Duodenal mucosa (tissue), 2 donors: ENCODE data around the gene LRCH1.
A peak's percentile ranks its signal among the peaks of the same experiment; 100 is the strongest.

ENCODE experiments used
- H3K27ac ChIP-seq: one replicate; pipeline ENCODE4 v1.7.0; 2013; ENCODE audit warnings: low read depth, low read length
- H3K27me3 ChIP-seq, 2 donors: one replicate each; pipeline ENCODE4 v1.7.0; 2013; ENCODE audit warnings: low read length in 2 of 2, control low read depth in 1 of 2; ENCODE audit not compliant: insufficient read depth in 2 of 2, control insufficient read depth in 1 of 2
- H3K36me3 ChIP-seq, 2 donors: one replicate each; pipeline ENCODE4 v1.7.0; 2013; ENCODE audit warnings: low read length in 2 of 2, control low read depth in 1 of 2; ENCODE audit not compliant: insufficient read depth in 2 of 2, control insufficient read depth in 1 of 2
- H3K4me1 ChIP-seq, 2 donors: one replicate each; pipeline ENCODE4 v1.7.0; 2013; ENCODE audit warnings: low read length in 2 of 2, control low read depth in 1 of 2; ENCODE audit not compliant: insufficient read depth in 2 of 2, control insufficient read depth in 1 of 2
- H3K4me3 ChIP-seq, 2 donors: one replicate each; pipeline ENCODE4 v1.7.0; 2013; ENCODE audit warnings: low read length in 2 of 2, low read depth in 1 of 2
- H3K9ac ChIP-seq, 2 donors: one replicate each; pipeline ENCODE4 v1.7.0; 2013; ENCODE audit warnings: low read length in 2 of 2, low read depth in 1 of 2
- H3K9me3 ChIP-seq, 2 donors: one replicate each; pipeline ENCODE4 v1.7.0; 2013; ENCODE audit warnings: low read length in 2 of 2, control low read depth in 1 of 2; ENCODE audit not compliant: control insufficient read depth in 1 of 2

The LRCH1 gene

DNA sequence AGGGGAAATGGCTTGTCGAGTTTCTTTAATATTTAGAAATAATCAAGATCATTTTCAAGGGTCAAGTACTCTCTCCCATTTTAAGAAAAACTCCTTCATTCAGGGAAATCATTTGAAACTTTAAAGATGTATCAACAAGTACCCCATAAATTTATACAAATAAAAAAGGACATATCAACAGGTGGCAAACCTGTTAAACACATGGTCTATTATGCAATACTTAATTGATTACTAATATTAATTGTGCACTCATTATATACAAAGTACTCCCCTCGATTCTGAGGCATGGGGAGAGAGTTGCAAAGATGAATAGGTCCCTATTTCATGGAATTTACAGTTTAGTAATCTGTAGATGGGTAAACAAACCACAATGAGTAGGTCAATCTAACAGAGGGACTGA lies 2.1 kb upstream of the LRCH1 start:
- Histone ChIP-seq H3K9ac (no peak overlapping the region), H3K27me3 (no peaks in the 10 kb centered on the region), H3K36me3 (no peaks in the 10 kb centered on the region), H3K27ac (no peak overlapping the region), H3K4me3 (no peak overlapping the region), H3K4me1 (peaks cover 19 to 23% of the 10 kb centered on the region in 2 donors), H3K9me3 (no peaks in the 10 kb centered on the region)

DNA sequence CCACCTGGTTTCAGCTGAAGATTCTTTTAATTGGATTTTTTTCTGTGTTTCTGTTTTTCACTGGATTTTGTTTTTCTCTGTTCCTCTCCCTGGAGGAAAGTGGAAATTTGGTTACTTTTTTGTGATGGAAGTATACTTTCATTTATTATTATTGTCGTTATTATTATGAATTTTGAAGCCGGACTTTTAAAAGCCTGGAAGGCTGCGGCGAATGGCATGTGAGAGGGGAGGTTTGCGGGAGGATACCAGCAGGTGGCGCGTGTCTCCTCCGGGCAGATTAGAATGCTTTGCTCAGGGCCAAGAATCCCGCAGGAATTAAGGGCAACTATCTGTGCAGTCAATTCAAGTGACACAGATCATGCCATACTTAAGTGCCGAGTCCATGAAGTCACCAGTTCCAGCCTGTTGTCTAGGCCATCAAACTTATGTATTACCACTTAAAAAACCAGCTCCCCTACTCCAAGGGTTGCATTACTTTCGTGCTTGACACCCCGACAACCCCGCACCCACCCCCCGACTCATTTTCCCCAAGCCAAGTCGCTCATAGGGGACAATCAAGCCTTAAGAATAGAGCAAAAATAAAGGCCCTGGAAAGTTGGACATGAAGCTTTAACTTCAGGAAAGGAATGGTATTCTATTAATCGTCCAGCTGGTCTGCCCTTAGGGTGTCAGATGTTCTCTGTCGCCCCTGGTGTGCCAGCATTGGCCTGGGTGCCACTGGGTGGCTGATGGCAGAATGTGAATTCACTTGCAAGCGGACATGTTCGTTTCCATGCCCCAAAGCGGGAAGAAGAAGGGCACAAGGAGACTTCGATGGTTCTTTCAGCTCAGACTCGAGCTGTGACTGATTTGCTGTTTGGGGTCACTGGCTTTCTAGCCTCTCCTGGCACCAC lies 1.3 kb upstream of the LRCH1 start:
- peak overlapping the region; percentile 79 to 85 for H3K9ac ChIP-seq

DNA sequence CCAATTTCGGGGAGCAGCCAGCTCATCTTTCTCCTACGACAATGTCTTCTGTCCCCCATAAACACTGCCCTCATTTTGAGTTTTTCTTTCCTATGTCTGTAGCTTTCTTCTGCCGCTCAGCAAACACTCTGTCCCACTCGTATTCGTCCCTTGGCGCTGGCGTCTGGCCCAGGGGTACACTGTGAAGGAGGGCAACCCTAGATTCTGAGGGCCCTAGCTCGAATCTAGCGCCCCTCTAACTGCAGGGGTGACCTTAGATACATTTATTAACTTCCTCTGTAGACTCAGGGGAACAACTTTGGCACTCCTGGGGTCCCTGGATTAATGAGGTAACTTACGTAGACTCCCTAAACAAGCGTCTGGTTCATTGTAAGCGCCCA lies 677 bp upstream of the LRCH1 start:
- no peaks in the 10 kb centered on the region for H3K9me3 ChIP-seq
- H3K36me3 ChIP-seq = no peaks in the 10 kb centered on the region
- H3K9ac ChIP-seq = peak overlapping the region; percentile 79 to 85
- peaks cover 19 to 30% of the 10 kb centered on the region in 2 donors for H3K4me1 ChIP-seq
- H3K27me3 ChIP-seq = no peaks in the 10 kb centered on the region
- H3K27ac ChIP-seq = peak overlapping the region; percentile 42
- peak overlapping the region; percentile 83 to 93 for H3K4me3 ChIP-seq

More for the DNA sequence above, 1.3 kb upstream of the LRCH1 start:
- Histone ChIP-seq H3K36me3 (no peaks in the 10 kb centered on the region), H3K9me3 (no peaks in the 10 kb centered on the region), H3K27ac (no peak overlapping the region), H3K4me3 (peak overlapping the region; percentile 83 to 93), H3K27me3 (no peaks in the 10 kb centered on the region), H3K4me1 (peaks cover 19 to 30% of the 10 kb centered on the region in 2 donors)

DNA sequence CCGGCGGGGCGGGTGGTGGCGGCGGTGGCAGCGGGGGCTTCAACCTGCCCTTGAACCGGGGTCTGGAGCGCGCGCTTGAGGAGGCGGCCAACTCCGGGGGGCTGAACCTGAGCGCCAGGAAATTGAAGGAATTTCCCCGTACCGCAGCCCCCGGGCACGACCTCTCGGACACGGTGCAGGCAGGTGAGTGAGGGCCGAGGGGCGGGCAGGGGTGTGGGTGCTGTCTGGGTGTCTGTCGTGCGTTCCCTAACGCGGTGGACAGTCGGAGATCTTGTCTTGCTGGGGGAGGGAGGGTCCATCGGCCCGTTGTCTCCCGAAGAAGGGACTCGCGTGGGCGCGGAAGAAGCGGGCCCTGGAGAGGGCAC lies 533 bp downstream of the LRCH1 start:
- Histone ChIP-seq H3K27me3 (no peaks in the 10 kb centered on the region), H3K36me3 (no peaks in the 10 kb centered on the region), H3K9ac (peak overlapping the region; percentile 82 to 84), H3K9me3 (no peaks in the 10 kb centered on the region), H3K4me1 (peaks cover 19 to 30% of the 10 kb centered on the region in 2 donors), H3K27ac (peak overlapping the region; percentile 82), H3K4me3 (peak overlapping the region; percentile 83 to 93)

DNA sequence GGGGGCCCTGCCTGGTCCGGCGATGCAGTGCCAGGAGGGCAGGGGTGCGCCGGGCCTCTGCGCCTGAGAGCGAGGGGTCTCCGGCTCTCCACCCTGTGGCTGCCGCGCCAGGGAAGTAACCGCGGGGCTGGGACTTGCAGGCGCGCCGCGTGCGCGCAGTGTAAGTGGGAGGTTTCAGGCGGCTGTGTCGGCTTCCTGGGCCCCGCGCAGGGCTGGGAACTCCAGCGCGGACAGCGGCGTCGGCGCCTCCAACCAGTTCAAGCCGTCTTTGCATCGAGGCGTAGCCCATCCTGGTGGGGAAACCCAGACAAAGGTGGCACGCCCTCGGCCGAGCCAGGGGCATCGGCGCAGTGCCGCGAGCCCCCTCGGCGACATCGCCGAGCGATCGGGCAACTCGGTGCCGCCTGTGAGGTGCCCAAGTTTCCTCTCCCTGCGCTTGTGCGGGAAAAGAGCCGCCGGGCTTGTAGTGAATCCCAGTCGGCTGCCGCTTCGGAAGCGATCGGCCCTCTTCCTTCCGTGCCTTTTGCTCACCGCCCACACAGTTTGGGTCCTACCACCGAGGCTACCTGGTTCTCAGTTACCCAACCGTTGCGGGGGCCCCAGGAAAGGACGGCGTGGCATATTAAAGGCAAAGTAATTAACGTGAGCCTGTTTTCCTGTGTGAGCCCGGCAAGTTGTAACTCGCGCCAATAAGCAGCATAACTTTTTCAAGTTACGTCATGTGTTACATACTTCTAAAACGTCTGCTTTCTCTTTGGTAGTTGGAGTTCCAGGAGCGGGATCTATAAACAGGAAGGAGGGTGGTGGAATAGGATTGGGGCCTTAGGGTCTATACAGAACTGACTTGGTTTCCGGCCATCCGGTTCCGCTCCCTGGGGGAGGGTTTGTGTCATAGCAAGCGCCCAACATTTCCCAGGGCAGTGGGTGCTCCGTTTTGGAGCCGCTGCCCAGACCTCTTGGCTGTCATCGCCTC lies 1.2 kb downstream of the LRCH1 start:
- Histone ChIP-seq H3K4me3 (peak overlapping the region; percentile 83 to 93), H3K27ac (peak overlapping the region; percentile 82), H3K9ac (peak overlapping the region; percentile 82 to 84), H3K27me3 (no peaks in the 10 kb centered on the region), H3K9me3 (no peaks in the 10 kb centered on the region), H3K4me1 (peaks cover 19 to 30% of the 10 kb centered on the region in 2 donors), H3K36me3 (no peaks in the 10 kb centered on the region)

DNA sequence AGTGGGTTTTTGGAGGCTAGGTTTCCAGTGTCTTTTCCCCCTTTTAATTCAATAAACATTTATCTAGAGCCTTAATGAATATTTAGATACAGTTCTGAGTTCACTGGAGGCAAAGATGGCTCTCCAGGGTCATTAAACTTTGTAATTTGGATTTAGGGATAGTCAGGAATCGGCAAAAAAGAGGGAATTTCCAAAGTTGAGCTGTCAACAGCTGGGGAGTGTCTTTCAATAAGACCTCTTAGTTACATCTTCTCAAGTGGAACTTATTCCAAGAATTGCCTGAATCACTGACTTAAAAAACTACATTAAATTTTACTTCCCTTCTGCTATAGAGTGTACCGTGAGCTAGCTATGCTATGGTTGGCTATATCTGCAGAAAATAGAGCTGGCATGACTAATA lies 2.0 kb downstream of the LRCH1 start:
- Histone ChIP-seq H3K9me3 (no peaks in the 10 kb centered on the region), H3K4me1 (peaks cover 19 to 32% of the 10 kb centered on the region in 2 donors), H3K27ac (peak overlapping the region; percentile 82), H3K36me3 (no peaks in the 10 kb centered on the region), H3K27me3 (no peaks in the 10 kb centered on the region), H3K9ac (peak overlapping the region; percentile 82 to 84), H3K4me3 (peak overlapping the region; percentile 83 to 93)

DNA sequence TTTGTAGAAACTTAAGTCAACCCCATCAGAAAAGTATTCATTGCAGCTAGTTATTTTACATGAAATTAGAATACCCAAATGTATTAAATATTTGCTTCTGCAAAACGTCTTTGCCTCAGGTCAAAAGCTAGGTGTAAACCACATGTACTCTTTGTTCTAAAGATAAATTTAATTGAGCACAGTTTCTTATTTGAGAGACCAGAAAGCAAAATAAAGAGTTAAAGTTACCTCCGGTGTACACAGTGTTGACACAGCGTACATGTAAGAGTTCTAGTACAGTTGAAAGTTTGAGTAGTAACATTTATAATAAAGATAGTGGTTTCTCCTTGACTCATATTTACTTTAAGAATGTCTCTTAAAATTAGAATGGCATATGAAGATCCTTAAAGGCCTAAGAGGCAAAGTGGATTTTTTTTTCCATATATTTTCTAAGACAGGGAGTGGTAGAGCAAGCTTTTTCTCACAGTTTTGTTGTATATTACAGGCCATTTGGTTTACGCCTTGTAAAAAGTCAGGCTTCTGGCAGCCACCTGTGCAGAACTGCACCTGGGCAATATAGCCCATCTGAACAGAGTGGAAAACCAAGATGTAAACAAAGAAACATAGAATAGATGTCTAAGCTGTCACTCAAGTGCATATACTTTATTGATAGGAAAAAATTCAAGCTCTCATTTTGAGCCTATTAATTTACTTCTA lies 2.9 kb downstream of the LRCH1 start:
- H3K4me3 ChIP-seq = peak overlapping the region in 1 of 2 donors; percentile 83
- H3K9ac ChIP-seq = no peak overlapping the region
- H3K4me1 ChIP-seq = peaks cover 19 to 32% of the 10 kb centered on the region in 2 donors
- H3K36me3 ChIP-seq = no peaks in the 10 kb centered on the region
- no peaks in the 10 kb centered on the region for H3K27me3 ChIP-seq
- H3K27ac ChIP-seq = no peak overlapping the region
- H3K9me3 ChIP-seq = no peaks in the 10 kb centered on the region

DNA sequence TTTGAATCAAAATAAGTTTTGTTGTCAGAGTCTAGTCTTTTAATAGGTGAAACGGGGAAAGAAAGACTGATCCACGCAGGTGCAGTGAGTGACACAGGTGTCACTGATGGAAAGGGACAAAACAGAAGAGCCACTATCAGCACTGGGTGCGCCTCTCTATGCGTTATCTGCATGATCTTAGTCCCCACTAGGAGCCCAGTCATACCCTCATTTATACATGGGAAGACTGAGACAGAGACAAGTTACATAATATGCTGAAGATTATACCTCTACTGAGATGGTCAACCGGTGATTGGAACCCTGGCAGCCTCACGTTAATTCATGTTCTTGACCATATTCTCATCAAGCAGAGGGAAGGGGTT lies 3.4 kb downstream of the LRCH1 start:
- Histone ChIP-seq H3K4me1 (peaks cover 21 to 32% of the 10 kb centered on the region in 2 donors), H3K9ac (no peak overlapping the region), H3K36me3 (no peaks in the 10 kb centered on the region), H3K27ac (no peak overlapping the region), H3K27me3 (no peaks in the 10 kb centered on the region), H3K4me3 (no peak overlapping the region), H3K9me3 (no peaks in the 10 kb centered on the region)

DNA sequence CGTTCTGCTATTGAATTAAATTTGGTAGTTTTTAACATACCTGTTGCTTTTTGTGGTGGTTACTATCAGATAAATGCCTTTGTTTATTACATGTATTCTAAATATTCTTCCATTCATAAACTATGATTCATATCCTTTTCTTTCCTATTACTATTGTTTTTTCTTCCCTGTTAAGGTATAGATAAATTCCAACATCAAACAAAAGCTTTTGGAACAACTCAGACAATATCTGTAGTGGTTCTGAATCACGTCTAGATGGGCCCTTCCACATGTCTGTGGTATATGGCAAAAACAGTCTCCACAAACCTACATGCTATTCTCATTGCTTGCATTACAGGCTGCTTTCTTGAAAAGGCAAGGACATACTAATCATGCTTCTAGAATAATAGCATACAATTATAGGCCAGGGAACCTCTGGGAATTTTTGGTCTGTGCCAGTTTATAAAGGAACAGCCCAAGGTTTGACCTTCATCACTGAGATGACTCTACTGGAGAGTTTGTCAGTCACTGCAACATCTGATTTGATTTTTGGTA lies 6.4 kb downstream of the LRCH1 start:
- H3K36me3 ChIP-seq = no peaks in the 10 kb centered on the region
- H3K4me1 ChIP-seq = peaks cover 13 to 26% of the 10 kb centered on the region in 2 donors
- H3K9me3 ChIP-seq = no peaks in the 10 kb centered on the region
- no peak overlapping the region for H3K27ac ChIP-seq
- no peak overlapping the region for H3K9ac ChIP-seq
- no peaks in the 10 kb centered on the region for H3K27me3 ChIP-seq
- no peak overlapping the region for H3K4me3 ChIP-seq
